Measurements from ENCODE around the gene DMWD.
"Not testable (repeated sequence)": the region's sequence is repeated elsewhere in the genome, so short reads cannot be mapped to it uniquely, and the experiment has no call there.

DMWD gene

GRCh38 chr19:45761714-45762113, 30.9 kb downstream of the DMWD start:
- POLR2A ChIA-PET: no interaction called here

GRCh38 chr19:45758921-45759320, 33.7 kb downstream of the DMWD start:
- no peak overlapping the region for H3K4me3 ChIP-seq (ENCODE audit: low read depth, low read length)
- POLR2A ChIA-PET: interaction anchor here (1.2 kb wide), 1 partner anchor 40 kb away, joined by 4 read pairs; no protein-coding TSS in a partner anchor
- CTCF ChIA-PET: interaction anchor here (0.6 to 1.1 kb wide), 2 partner anchors 9 to 13 kb away, joined by 3 to 6 read pairs; no protein-coding TSS in a partner anchor
- no peak for DNase-seq (ENCODE audit: low read depth, low spot score)
- no peak for TF ChIP-seq CTCF (IDR thresholded peaks at IDR 0.05; ENCODE audit: insufficient read depth, low read length, missing control alignments)

More at GRCh38 chr19:45761714-45762113, 30.9 kb downstream of the DMWD start:
- no peak for DNase-seq (ENCODE audit: low read depth, low spot score)
- H3K4me3 ChIP-seq (ENCODE audit: low read depth, low read length): no peak overlapping the region
- TF ChIP-seq CTCF (IDR thresholded peaks at IDR 0.05; ENCODE audit: insufficient read depth, low read length, missing control alignments): no peak
- CTCF ChIA-PET: interaction anchor here (1.3 kb wide), 1 partner anchor 10 kb away, joined by 4 read pairs; no protein-coding TSS in a partner anchor

- no peak for TF ChIP-seq CTCF (IDR thresholded peaks at IDR 0.05; ENCODE audit: insufficient read depth, low read length, missing control alignments)
- H3K4me3 ChIP-seq (ENCODE audit: low read depth, low read length): no peak overlapping the region
- DNase-seq (ENCODE audit: low read depth, low spot score): no peak
- ChIA-PET CTCF (interaction anchor here (1.1 kb wide), 1 partner anchor 10 kb away, joined by 6 read pairs; no protein-coding TSS in a partner anchor), POLR2A (interaction anchor here (1.2 kb wide), 1 partner anchor 9 kb away, joined by 3 read pairs; no protein-coding TSS in a partner anchor)
These were observed 35.0 kb downstream of the DMWD start for GRCh38 chr19:45757695-45758094.

GRCh38 chr19:45754323-45754722, 38.3 kb downstream of the DMWD start:
- DNase-seq (ENCODE audit: low read depth, low spot score): no peak
- POLR2A ChIA-PET: interaction anchor here (0.9 to 3.2 kb wide), 2 partner anchors 15 to 38 kb away, joined by 3 to 8 read pairs; partner anchors contain the start of genes DMWD and SIX5
- no peak for TF ChIP-seq CTCF (IDR thresholded peaks at IDR 0.05; ENCODE audit: insufficient read depth, low read length, missing control alignments)
- CTCF ChIA-PET: interaction anchor here (1.0 to 2.1 kb wide), 4 partner anchors 9 to 61 kb away, joined by 3 to 8 read pairs (median 5); partner anchors contain the start of genes FBXO46 and SIX5
- no peak overlapping the region for H3K4me3 ChIP-seq (ENCODE audit: low read depth, low read length)

- ChIA-PET CTCF (interaction anchor here (0.9 to 2.1 kb wide), 5 partner anchors 16 to 72 kb away, joined by 3 to 8 read pairs (median 4); partner anchors contain the start of genes FBXO46 and SIX5), POLR2A (interaction anchor here (3.2 kb wide), 1 partner anchor 16 kb away, joined by 8 read pairs; the partner anchor contains the start of gene SIX5)
- DNase-seq (ENCODE audit: low read depth, low spot score): no peak
- no peak for TF ChIP-seq CTCF (IDR thresholded peaks at IDR 0.05; ENCODE audit: insufficient read depth, low read length, missing control alignments)
- no peak overlapping the region for H3K4me3 ChIP-seq (ENCODE audit: low read depth, low read length)
These were observed 39.1 kb downstream of the DMWD start for GRCh38 chr19:45753548-45753947.

- no peak for TF ChIP-seq CTCF (IDR thresholded peaks at IDR 0.05; ENCODE audit: insufficient read depth, low read length, missing control alignments)
- H3K4me3 ChIP-seq (ENCODE audit: low read depth, low read length): no peak overlapping the region
- DNase-seq (ENCODE audit: low read depth, low spot score): no peak
- ChIA-PET CTCF (interaction anchor here (1.3 to 2.1 kb wide), 2 partner anchors 17 to 71 kb away, joined by 4 to 8 read pairs; partner anchors contain the start of gene SIX5), POLR2A (interaction anchor here (0.6 to 3.2 kb wide), 2 partner anchors 17 to 140 kb away, joined by 3 to 8 read pairs; partner anchors contain the start of gene SIX5)
These were observed 40.0 kb downstream of the DMWD start for GRCh38 chr19:45752639-45753038.

GRCh38 chr19:45751483-45751882, 41.2 kb downstream of the DMWD start:
- H3K4me3 ChIP-seq (ENCODE audit: low read depth, low read length); POLR2A ChIA-PET; DNase-seq (ENCODE audit: low read depth, low spot score): not testable (repeated sequence)
- CTCF ChIA-PET: interaction anchor here (1.7 kb wide), 1 partner anchor 10 kb away, joined by 4 read pairs; no protein-coding TSS in a partner anchor

All from AG04449 (cell line).